Anterior cingulate cortex (tissue), 58 donors: ENCODE measurements around the gene MTCP1.

Experiments used
- DNase-seq, 58 donors: peaks; one replicate each; lab custom pipeline; 2025; lab: John Stamatoyannopoulos, UW

Gene MTCP1, protein sequence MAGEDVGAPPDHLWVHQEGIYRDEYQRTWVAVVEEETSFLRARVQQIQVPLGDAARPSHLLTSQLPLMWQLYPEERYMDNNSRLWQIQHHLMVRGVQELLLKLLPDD

DNA sequence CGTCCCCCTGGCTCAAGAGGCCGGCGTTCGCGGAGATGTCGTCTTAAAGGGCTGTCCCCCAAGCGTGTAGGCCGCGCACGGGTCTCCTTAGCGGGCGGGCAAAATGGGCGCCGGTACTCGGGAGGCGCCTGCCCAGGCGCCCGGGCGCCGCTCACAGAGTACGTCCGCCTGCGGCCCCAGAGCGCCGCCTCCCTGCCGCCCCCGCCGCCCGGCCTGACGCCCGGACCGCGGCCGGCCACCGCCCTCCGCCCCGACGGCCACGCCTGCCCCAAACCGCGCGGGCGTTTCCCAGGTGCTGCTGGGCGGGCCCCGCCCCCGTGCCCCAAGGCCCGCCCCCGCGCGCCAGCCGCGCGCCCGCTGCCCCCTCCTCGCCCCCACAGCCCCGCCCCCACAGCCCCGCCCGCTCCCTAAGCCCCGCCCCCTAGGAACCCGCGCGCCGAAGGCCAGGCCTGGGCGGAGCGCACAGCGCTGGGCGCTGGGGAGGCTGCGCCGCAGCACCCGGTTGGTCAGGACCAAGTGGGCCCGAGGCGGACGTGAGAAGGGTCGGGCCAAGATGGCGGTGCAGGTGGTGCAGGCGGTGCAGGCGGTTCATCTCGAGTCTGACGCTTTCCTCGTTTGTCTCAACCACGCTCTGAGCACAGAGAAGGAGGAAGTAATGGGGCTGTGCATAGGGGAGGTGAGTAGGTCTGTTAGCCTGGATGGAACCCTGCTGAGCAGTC, at the start of gene MTCP1, which contains the start of the genes BRCC3 and CMC4:
MTCP1 (minus strand) TSS at position 162 of the 719 bp plus-strand sequence. CDS start 5,126 bp downstream, outside the sequence.
BRCC3 (plus strand) TSS at position 534 of the 719 bp plus-strand sequence; CDS start at position 554, 20 bp downstream.
CMC4 (minus strand) TSS at position 162 of the 719 bp plus-strand sequence. CDS start 7,113 bp downstream, outside the sequence.
- DNase-seq, result peak in 57 of 58 donors; percentile 6 to 82 (median 70)

DNA sequence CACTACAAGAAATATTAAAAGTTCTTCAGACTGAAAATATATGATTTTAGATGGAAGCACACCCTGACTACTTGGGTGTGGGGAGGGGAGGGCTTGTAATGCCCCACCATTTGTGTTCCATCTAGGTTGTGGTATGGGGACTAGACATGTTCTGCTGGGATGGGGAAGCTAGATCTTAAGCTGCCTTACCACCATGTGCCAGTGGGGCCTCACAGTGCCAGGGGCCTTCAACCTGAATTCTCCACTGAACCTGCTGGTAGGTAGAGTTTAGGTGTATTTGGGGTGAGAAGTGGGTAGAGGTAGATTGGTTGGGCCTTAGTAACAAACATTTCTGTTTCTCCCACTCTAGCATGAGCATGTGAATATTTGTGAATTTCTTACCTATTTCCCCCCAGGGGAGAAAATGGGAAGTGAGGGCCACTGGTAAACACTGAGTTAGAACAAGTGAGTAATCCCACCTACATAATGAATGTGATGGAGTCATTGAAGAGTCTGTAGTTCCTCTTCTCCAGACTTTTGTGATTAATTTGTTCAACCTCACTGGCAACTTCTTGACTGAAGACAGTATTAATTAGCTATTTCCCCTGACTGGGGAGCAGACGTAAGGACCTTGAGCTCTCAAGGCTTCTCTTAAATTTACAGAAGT, 44.4 kb upstream of the MTCP1 start:
- no peak for DNase-seq

DNA sequence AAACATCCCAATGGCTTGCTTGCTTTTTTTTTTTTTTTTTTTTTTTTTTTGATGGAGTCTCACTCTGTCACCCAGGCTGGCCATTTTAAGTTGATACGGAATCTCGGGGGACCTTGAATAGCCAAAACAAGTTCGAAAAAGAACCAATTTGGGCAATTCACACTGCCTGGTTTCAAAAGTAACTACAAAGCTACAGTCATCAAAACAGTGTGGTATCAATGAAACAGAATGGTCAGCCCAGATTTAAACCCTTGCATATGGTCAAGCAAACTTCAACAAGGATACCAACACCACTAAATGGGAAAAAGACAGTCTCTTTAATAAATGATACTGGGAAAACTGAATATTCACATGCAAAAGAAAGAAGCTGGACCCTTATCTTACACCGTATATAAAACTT, 42.2 kb upstream of the MTCP1 start:
- DNase-seq, result no peak

DNA sequence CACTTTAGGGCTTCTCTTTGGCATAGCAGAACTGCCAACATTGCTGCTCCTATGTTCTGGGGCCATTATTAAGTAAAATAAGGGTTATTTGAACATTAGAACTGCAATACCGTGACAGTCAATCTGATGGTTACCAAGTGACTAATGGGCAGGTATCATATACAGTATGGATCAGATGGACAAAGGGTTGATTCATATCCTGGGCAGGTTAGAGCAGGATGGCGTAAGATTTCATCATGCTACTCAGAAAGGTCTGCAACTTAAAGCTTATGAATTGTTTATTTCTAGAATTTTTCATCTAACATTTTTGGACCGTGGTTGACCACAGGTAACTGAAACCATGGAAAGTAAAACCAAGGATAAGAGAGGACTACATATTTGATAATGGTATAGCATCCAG, 41.2 kb upstream of the MTCP1 start:
- no peak for DNase-seq

DNA sequence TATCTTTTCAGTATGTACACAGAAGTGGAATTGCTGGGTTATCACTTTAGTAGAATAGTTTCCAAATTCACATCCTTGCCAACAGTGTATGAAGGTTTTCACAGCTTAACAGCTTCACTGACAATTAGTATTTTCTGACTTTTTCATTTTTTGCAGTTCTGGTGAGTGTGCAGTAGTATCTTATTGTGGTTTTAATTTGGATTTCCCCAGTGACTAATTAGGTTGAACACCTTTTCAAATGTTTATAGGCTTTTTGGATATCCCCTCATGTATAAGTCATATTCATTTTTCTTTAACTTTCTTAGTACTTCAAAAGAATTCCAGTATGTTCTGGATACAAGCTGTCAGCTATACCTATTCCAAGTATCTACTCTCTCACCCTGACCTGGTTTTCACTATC, 37.5 kb upstream of the MTCP1 start:
- no peak for DNase-seq

DNA sequence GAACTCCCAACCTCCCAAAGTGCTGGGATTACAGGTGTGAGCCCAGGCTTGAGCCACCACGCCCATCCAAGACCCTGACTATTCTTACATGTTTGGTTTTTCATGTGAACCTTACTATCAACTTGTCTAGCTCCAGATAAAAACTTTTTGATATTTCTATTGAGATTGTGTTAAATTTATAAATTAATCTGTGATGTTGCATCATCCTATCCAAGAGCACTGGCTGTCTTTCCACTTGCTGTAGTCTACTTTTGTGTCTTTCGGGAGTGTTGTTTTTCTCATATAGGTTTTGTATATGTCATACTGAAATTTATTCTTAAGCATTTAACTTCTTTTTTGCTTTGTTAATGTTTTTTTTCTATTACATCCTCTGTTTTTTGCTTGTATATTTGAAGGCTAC, 35.0 kb upstream of the MTCP1 start:
- DNase-seq, result no peak

DNA sequence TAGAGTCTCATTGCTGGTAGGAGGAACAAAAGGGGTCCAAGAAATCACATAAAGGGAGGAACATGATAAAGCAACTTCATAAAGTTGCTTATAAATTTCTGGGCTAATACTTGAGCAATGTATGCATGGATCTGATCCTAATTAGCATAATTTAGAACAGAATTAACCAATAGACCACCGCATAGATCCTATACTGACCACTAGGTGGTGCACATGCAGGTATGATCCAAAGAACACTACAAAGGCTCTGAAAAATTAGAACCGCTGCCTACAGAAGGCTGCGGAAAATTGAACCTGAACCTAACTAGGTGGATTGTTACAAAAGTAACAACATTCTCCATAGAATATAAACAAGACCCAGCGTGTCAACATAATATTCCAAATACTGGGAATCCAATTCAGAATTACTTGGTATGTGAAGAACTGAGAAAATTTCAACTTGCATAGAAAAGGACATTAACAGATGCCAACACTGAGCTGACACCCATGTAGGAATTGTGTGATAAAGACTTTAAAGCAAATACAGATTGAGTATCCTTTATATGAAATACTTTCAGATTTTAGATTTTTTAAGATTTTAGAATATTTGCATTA, 23.6 kb upstream of the MTCP1 start:
- no peak for DNase-seq

DNA sequence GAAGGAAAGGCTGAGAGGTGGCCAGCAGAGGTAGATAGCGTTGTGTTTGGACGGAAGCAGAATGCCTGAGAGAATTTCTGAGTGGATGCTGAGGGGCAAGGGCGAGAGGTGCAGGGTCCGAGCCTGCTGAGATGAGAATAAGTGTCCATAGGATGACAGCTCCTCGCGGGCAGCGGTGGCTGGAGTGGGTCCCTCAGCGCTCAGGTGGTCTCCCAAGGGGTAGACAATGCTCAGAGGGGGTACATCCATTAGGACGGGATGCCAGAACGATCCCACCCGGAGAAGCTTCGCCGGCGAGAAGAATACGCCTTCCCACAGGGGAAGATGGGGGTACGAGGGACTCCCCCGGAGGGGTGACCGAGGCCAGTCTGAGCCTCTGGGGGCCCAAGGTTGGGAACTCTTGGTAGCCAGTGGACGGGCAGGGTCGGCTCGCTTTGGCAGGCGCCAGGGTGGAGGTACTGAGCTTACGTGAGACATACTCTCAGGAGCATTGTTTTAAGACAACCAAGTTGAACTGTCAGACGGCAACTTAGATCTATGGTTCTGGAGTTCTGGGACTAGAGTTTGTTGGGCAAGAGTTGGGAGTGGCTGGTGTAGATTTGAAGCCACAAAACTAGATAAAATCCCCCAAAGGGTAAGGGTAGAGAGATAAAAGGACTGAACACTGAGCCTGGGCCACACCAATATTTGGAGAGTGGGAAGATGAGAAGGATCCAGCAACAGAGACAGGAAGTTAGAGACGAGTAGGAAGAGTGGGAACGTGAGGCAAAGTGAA, 16.2 kb upstream of the MTCP1 start:
- DNase-seq, result no peak

DNA sequence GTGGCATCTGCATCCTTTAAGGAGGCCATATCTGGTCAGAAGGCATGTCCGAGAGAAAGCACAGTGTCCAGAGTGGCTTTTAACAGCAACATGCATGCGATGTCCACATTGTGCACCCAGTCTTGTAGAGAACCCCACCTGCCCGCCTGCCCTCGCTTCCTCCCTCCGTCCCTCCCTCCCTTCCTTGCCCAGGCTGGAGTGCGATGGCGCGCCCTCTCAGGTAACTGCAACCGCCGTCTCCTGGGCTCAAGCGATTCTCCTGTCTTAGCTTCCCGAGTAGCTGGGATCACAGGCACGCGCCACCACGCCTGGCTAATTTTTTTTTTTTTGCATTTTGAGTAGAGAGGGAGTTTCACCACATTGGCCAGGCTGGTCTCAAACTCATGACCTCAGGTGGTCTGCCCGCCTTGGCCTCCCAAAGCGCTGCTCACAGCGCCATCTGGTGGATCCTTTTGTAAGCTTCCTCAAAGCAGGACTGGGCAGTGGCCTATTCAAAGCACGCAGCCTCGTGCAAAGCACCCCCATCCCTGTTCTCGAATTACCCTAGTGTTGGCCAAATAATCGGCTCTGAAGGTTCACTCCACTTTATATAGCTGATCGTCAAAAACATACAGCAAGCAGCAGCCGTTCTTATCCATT, 15.4 kb upstream of the MTCP1 start:
- DNase-seq, result peak in 1 of 58 donors; percentile 1

DNA sequence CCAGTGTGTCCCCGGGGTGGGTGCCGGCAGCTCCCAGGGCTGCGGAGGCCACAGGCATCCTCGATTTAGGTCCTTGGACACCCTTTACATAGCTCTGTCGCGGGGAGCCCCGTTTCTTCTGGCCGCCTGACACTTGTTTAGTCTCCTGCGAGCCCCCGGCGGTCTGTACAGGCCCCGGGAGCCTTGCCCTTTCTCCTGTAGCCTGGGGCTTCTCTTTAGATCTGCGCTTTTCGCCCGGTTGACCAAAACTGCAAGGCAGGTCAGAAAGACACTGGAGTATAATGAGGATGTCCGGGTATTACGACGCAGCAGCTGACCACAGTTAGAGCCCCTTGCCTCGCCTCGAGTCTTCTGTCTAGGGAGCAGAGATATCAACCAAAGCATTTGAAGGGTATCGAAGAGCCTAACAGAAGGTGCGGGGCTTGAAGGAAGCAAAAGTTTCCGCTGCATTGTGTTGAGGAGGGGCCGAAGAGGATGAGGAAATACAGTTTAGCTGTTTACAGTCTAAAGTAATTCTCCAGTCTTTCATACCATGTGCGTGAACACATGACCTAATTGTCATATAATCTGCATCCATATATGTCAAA, 851 bp upstream of the MTCP1 start:
- peak in 8 of 58 donors; percentile 13 to 45 (median 27) for DNase-seq

DNA sequence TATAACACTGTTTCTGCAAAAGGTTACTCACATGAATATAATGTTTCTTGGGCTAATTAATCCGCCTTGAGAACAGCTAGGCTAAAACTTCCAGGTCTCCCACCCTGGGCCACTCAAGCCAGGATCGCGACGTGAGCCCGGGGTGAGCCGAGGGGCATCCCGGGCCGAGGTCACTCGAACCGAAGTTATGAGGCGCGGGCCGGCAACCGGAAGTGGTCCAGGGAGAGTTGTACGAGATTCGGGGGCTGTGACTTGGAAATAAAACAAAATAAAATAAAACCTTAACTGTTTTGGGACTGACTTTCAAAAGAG, 317 bp downstream of the MTCP1 start:
- DNase-seq, result peak in 4 of 58 donors; percentile 2 to 40 (median 30)

DNA sequence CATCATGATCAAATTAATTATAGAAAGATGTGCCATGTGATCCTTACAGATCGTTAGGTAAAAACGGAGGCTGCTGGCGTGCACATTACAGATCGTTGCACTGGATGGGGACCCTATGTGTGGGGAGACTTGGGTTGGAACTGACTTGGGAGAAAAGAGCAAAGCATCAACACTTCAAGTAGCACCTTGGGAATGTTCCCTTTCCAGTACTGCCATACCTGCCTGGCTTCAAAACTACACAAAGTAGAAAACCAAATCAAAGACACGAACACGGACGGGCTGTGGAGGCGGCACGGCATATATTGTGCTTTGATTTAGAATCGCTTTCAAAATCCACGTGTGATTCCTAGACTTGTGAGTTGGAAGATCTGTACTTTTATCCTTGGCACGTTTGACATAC, 898 bp downstream of the MTCP1 start:
- no peak for DNase-seq

DNA sequence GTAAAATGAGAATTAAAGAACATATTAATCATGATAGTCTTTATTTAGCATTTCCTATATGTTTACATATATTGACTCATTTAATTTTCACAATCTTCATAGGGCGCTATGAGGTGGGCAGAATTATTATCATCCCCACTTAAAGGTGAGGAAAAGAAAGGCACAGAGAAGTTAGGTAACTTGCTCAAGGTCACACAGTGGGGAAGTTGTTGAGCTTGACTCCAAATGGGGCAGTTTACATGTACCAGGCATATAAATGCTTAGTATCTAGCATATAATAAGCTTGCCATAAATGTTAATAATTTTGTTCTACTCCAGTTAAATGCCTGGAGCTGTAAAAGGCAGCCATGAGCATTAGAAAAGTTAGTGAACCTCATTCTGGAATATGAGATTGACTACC, 1.5 kb downstream of the MTCP1 start:
- no peak for DNase-seq

DNA sequence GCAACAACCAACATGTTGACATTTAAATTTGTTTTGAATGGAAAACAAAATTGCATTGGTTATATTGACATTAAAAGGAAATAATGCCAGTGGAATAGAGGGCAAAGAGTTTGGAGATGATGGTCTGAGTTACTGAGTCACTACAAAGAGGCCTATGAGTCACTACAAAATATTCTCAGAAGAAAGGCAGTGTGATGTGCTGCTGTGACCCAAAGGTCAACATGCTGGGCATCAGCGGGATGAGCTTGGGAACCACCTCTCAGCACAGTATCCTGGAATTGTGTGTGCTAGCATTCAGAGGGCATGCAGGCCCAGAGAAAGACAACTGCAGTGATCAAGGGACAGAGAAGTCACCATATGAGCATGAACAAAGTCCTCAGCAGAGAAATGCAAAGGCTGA, 2.8 kb downstream of the MTCP1 start:
- no peak for DNase-seq

DNA sequence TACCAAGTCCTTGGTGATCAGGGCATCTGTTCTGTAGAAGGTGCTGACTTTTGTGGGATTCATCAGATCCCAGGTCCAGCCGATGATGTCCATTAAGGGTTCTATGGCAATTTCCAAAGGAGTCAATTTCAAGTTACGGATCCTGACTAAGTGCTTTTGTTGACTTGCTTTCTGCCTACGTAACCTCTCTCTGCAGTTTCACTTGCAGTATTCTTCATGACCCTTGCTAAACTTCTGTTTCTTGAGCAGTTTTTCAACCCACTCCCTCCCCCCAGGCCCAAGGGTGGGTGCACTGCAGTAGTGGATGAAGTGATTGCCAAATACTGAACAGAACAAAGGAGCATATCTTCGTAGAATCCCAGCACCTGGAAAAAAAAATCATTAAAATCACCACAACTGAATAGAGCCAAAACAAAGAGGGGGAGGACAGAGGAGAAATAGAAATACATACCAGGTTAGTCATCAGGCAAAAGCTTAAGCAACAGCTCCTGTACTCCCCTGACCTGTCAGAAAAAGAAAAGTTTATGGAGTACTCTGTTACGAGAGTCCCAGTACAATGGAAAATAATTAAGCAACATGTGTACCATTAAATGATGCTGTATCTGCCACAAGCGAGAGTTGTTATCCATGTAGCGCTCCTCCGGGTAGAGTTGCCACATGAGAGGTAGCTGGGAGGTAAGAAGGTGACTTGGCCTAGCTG, 5.8 kb downstream of the MTCP1 start:
- no peak for DNase-seq

DNA sequence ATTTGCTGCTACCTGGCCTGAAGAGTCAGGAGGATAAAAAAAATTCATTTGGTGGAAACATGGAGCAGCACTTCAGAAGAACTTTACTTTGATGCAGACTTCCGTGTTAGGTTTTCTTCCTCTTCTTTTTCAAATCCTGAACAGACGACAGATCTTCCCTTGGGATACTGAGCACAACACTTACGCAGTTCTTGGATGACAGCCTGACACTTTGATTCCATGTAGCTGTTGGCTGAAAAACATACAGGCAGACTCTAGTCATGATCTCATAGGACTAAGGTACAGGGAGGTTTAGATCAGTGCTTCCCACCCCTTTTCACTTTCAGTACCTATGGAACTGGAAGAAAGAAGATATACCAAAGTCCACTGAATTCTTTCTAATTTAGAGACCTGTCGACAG, 9.2 kb downstream of the MTCP1 start:
- DNase-seq, result no peak

DNA sequence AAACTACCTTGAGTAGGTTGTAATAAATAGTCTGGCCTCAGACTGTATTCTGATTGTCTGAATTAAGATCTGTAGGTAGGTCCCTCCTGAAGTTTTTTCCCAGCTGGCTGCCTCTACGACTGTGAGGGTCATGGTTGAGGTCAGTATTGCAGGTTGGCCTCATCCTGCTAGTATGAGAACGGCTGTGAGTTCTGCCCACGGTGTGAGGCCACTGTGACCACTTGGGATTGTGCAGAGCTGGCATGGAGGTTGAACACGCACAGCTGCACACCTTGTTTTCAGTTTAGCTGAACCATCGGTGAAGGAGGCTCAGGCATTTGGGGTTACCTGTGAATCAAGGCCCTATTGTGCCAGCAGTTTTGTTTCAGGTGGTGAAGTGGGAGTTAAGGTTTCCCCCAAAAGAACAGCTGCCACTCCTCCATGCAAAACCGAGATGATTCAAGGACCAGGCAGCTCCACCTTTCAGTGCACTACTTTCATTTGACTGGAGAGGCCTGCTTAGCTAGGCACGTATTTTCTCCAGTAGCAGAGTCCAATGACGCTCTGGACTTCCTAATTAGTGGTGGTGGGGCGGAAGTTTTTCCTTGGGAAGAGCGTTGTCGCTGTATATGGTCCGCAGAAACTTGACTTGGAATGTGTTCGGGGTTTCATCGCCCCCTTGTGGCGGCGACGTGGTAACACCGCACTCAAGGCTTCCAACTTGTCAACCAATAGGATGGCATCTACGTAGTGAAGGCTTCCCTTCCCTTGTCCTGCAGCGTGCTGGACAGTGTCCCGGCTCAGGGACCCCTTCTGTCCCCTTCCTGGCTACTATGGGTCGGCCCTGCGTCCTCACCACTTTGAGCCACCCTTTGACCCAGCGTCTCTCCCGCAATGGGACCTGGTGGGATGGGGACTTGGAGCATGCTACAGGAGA, 13.8 kb downstream of the MTCP1 start:
- peak in 49 of 58 donors; percentile 0 to 44 (median 13) for DNase-seq

DNA sequence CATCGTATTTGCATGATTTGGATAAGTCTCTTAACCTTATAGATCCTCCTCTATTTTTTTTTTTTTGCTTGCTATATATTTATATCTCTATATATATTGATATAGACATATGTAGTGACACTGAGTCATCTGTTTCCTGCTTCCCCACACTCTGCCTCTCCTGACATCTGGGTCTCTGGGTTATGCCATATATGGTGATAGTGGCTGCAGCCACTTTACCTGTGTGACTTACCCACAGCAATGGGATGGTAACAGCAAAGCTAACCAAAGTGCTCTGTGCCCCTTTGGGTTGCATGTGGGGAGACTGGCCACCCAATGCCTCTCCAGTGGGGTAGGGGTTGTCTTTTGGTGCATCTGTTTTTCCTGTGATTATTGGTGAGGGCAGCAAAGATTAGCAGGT, 14.5 kb downstream of the MTCP1 start:
- no peak for DNase-seq
